ENCODE results near the gene CAMK1D.
"Not testable (repeated sequence)": the region's sequence is repeated elsewhere in the genome, so short reads cannot be mapped to it uniquely, and the experiment has no call there.

The CAMK1D gene

DNA sequence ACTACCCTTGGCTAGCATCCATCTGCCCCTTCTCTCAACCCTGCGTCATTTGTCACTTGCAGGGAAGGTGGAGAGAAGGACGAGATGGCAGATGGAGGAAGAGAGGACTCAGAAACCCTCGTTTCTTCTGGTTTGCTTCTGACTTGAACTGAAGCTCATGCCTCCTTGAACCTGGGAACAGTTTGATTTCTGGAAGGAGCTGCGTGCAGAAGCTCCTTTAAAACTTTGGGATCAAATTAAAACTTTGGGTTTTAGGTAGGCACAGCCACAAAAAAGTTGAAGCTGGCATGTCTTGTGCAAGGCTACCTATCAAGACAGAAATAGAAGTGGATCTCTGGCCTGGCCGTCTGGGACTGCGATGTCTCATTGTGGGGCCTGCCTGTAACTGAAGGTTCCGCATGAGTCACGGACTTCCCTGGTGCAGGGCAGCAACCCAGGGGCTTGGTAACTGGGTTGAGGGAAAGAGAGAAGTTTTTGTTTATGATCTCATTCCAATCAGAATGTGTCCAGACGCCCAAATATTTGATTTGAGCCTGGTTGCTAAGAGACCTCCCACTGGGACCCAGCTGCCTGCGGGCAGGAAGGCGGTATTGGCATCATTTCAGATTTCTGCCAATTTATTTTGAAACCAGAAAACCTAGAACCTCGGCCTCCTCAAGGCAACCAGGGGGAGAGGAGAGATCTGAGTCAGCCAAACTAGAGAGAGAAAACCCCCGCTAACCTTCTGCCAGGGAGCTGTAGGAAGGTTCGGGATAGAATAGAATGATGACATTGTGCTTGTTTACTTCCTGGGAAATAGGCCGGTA is 15.8 kb upstream of the CAMK1D start:
- peak; percentile 98 for ATAC-seq
- TF ChIP-seq ISL1 (CRISPR knock-in tag; IDR thresholded peaks at IDR 0.05) (peak; percentile 52; the same call in 1 of the 2 replicates), ZNF565 (CRISPR knock-in tag; conservative IDR thresholded peaks at IDR 0.05; ENCODE audit: low read depth) (no peak), RARB (CRISPR knock-in tag; IDR thresholded peaks at IDR 0.05) (no peak)
- TF ChIP-seq, protein P1, sequence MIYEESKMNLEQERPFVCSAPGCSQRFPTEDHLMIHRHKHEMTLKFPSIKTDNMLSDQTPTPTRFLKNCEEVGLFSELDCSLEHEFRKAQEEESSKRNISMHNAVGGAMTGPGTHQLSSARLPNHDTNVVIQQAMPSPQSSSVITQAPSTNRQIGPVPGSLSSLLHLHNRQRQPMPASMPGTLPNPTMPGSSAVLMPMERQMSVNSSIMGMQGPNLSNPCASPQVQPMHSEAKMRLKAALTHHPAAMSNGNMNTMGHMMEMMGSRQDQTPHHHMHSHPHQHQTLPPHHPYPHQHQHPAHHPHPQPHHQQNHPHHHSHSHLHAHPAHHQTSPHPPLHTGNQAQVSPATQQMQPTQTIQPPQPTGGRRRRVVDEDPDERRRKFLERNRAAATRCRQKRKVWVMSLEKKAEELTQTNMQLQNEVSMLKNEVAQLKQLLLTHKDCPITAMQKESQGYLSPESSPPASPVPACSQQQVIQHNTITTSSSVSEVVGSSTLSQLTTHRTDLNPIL (CRISPR knock-in tag; IDR thresholded peaks at IDR 0.05; ENCODE audit: low read depth): peak; percentile 83

DNA sequence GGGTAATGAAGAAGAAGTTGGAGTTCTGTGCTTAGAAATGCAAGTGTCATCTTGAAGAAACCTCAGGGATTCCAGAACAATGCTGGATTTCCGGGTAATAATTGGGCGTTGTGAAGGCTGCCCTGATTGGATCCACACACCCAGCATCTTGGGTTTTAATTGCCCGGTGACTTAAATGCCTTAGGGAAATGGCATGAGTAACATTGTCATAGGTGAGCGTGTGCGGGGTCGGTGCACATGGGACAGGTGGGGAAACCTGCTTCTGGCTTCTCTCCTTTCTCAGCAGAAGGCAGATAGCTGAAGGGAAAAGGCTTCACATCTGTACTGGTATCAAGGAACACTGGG is 15.2 kb upstream of the CAMK1D start:
- no peak for ATAC-seq
- TF ChIP-seq ZFP3 (CRISPR knock-in tag; IDR thresholded peaks at IDR 0.05) (no peak), RARB (CRISPR knock-in tag; IDR thresholded peaks at IDR 0.05) (no peak), CSDC2 (CRISPR knock-in tag; IDR thresholded peaks at IDR 0.05) (no peak), SNAI2 (CRISPR knock-in tag; IDR thresholded peaks at IDR 0.05) (no peak), TCF4 (CRISPR knock-in tag; IDR thresholded peaks at IDR 0.05; ENCODE audit: borderline replicate concordance) (no peak), ZC3H10 (CRISPR knock-in tag; IDR thresholded peaks at IDR 0.05) (no peak), ZNF70 (CRISPR knock-in tag; IDR thresholded peaks at IDR 0.05) (no peak), ARNTL (CRISPR knock-in tag; IDR thresholded peaks at IDR 0.05; ENCODE audit: borderline replicate concordance, low read depth) (no peak), GLIS3 (CRISPR knock-in tag; IDR thresholded peaks at IDR 0.05) (no peak), OSR1 (CRISPR knock-in tag; IDR thresholded peaks at IDR 0.05) (no peak), ZNF8 (CRISPR knock-in tag; IDR thresholded peaks at IDR 0.05) (no peak)
- TF ChIP-seq, protein P2, sequence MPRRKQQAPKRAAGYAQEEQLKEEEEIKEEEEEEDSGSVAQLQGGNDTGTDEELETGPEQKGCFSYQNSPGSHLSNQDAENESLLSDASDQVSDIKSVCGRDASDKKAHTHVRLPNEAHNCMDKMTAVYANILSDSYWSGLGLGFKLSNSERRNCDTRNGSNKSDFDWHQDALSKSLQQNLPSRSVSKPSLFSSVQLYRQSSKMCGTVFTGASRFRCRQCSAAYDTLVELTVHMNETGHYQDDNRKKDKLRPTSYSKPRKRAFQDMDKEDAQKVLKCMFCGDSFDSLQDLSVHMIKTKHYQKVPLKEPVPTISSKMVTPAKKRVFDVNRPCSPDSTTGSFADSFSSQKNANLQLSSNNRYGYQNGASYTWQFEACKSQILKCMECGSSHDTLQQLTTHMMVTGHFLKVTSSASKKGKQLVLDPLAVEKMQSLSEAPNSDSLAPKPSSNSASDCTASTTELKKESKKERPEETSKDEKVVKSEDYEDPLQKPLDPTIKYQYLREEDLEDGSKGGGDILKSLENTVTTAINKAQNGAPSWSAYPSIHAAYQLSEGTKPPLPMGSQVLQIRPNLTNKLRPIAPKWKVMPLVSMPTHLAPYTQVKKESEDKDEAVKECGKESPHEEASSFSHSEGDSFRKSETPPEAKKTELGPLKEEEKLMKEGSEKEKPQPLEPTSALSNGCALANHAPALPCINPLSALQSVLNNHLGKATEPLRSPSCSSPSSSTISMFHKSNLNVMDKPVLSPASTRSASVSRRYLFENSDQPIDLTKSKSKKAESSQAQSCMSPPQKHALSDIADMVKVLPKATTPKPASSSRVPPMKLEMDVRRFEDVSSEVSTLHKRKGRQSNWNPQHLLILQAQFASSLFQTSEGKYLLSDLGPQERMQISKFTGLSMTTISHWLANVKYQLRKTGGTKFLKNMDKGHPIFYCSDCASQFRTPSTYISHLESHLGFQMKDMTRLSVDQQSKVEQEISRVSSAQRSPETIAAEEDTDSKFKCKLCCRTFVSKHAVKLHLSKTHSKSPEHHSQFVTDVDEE (CRISPR knock-in tag; IDR thresholded peaks at IDR 0.05): no peak
- TF ChIP-seq, protein P3, sequence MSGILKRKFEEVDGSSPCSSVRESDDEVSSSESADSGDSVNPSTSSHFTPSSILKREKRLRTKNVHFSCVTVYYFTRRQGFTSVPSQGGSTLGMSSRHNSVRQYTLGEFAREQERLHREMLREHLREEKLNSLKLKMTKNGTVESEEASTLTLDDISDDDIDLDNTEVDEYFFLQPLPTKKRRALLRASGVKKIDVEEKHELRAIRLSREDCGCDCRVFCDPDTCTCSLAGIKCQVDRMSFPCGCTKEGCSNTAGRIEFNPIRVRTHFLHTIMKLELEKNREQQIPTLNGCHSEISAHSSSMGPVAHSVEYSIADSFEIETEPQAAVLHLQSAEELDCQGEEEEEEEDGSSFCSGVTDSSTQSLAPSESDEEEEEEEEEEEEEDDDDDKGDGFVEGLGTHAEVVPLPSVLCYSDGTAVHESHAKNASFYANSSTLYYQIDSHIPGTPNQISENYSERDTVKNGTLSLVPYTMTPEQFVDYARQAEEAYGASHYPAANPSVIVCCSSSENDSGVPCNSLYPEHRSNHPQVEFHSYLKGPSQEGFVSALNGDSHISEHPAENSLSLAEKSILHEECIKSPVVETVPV (CRISPR knock-in tag; IDR thresholded peaks at IDR 0.05): no peak

DNA sequence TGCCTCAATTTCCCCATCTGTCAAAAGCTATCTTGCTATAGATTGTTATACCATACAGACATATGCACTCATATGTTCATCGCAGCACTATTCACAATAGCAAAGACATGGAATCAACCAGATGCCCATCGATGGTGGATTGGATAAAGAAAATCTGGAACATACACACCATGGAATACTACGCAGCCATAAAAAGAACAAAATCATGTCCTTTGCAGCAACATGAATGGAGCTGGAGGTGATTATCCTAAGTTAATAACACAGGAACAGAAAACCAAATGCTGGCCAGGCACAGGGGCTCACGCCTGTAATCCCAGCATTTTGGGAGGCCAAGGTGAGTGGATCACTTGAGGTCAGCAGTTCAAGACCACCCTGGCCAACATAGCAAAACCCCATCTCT is 14.2 kb upstream of the CAMK1D start:
- not testable (repeated sequence) for ATAC-seq

DNA sequence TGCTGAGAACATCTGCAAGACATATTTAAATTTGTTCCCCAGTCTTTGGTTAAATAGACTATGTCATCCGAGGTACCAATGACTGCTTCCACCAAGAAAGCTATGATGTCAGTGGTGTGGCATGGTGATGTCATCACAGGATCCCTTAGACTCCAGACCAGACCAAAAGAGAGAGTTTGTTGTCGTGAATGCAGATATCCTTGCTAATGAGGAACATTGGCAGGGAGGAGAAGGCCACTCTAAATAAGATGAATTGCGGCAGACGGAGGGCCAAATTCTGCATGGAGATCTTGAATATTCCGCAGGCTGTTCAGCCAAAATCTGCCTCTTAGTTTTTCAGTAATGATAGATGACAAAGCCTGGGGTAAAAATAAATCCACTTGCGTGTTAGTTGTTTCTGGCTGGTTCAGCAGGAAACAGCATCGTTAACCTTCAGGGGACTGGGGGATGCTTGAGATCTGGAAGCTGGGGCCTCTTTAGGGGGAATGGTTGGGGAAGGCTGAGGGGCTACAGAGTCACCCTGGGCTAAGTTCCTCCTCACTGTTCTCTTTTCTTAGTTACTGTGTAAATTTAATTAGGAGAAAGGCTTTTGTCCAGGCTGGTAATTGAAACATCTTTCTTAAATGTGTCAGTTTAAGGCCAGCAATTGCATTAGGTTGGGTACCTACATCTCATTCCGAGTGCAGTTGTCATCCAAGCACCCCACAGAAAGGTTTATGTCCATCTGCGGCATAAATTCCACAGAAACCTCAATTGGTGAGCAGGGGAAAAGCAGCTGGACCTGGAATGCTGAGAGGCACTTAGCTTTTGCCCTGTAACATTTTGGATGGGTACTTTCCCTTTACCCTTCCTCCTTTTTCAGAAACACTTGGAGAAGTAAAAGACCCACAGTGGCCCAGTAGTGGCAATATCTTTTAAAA is 11.6 kb upstream of the CAMK1D start:
- ATAC-seq: no peak
- TF ChIP-seq GLIS3 (CRISPR knock-in tag; IDR thresholded peaks at IDR 0.05): no peak
- peak; percentile 63 for TF ChIP-seq ISL1 (CRISPR knock-in tag; IDR thresholded peaks at IDR 0.05)
- no peak for TF ChIP-seq ZFP3 (CRISPR knock-in tag; IDR thresholded peaks at IDR 0.05)
- no peak for TF ChIP-seq ESRRG (CRISPR knock-in tag; IDR thresholded peaks at IDR 0.05)
- no peak for TF ChIP-seq TCF4 (CRISPR knock-in tag; IDR thresholded peaks at IDR 0.05; ENCODE audit: borderline replicate concordance)
- no peak for TF ChIP-seq CSDC2 (CRISPR knock-in tag; IDR thresholded peaks at IDR 0.05)
- TF ChIP-seq RARB (CRISPR knock-in tag; IDR thresholded peaks at IDR 0.05): no peak
- no peak for TF ChIP-seq BACH2 (CRISPR knock-in tag; IDR thresholded peaks at IDR 0.05; ENCODE audit: borderline replicate concordance)

DNA sequence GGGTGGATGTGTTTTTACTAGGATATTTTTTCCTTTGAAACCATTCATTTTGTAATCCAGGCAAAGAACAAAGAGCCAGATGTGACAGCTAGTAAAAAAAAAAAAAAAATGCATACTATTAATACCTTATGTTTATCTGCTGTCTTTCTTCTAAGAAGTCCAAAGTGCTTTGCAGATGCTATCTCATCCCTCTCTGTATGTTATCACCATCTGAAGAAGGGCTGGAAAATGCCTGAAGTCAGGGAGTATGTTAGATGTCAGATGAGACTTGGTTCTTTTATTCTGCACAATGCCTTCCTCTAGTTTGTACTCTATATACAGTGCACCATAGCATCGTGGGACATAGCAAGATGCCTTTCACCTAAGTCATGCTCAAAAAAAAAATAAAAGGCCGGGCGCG is 10.4 kb upstream of the CAMK1D start:
- 0 out of 2 replicates have a peak, but pooled peaks have one; percentile 23 for TF ChIP-seq ISL1 (CRISPR knock-in tag; IDR thresholded peaks at IDR 0.05)
- no peak for TF ChIP-seq BACH2 (CRISPR knock-in tag; IDR thresholded peaks at IDR 0.05; ENCODE audit: borderline replicate concordance)
- peak; percentile 31; the same call in 1 of the 3 replicates for ATAC-seq

Measured in SK-N-SH treated with all-trans-retinoic acid at 6 μM for 48 hours (cell line).